Measurements from ENCODE around the gene TBX5.

DNA sequence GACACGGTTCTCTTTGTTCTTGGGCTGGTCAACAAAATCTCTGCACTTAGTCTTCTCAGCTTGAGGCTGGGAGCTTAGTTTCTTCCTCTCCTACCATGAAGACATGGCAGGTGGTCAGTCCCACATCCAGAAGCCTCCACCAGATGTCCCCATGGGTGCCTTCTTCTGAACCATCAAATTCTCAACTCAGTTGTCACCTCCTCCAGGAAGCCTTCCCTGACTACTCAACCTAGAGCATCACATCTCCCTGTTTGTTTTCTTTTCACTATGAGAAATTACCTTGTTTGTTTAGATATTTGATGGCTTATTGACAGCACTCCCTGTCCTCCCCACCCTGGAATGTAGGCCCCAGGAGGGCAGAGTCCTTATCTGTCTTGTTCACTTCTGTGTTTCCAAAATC, 84.4 kb downstream of the TBX5 start:
- TF ChIP-seq, protein P1, sequence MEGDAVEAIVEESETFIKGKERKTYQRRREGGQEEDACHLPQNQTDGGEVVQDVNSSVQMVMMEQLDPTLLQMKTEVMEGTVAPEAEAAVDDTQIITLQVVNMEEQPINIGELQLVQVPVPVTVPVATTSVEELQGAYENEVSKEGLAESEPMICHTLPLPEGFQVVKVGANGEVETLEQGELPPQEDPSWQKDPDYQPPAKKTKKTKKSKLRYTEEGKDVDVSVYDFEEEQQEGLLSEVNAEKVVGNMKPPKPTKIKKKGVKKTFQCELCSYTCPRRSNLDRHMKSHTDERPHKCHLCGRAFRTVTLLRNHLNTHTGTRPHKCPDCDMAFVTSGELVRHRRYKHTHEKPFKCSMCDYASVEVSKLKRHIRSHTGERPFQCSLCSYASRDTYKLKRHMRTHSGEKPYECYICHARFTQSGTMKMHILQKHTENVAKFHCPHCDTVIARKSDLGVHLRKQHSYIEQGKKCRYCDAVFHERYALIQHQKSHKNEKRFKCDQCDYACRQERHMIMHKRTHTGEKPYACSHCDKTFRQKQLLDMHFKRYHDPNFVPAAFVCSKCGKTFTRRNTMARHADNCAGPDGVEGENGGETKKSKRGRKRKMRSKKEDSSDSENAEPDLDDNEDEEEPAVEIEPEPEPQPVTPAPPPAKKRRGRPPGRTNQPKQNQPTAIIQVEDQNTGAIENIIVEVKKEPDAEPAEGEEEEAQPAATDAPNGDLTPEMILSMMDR (IDR thresholded peaks at IDR 0.05), result no peak
- TF ChIP-seq POLR2A (IDR thresholded peaks at IDR 0.05), result no peak
